ENCODE data around the gene ME3.
"Not testable (repeated sequence)": the region's sequence is repeated elsewhere in the genome, so short reads cannot be mapped to it uniquely, and the experiment has no call there.

The ME3 gene

GRCh38 chr11:86453290-86454030 is 219.0 kb downstream of the ME3 start:
- DNase-seq, result no peak

GRCh38 chr11:86449993-86450629 is 222.3 kb downstream of the ME3 start:
- DNase-seq, result no peak

DNA sequence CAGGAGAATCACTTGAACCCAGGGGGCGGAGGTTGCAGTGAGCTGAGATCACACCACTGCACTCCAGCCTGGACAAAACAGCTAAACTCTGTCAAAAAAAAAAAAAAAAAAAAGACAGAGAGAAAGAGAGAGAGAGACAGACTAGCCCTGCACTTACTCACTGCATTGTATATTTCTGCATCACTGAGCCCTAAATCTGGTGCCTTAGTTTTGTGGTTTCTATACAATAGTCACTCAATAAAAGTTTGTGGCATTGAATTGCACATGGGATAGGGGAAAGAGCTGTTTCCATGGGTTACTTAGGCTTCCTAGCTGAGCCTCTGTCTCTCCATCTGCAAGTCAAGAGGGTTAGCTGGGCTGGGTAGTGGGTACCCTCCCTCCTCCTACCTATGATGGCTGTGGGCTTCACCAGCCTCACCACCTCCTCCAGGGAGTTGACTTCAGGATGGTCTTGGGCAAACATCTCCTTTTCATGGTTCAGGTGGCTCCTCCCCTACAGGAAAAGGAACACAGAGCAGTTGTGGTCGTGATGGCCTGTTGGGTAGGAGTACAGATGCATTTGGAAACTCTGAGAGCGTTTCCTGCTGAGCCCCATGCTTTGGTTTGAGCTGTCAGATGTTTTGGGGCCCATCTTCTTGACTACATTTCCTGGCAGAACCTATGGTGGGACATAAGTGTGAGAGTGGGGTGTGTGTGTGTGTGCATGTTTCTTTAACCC is 224.5 kb downstream of the ME3 start:
- no peak for DNase-seq

GRCh38 chr11:86446924-86447285 is 225.5 kb downstream of the ME3 start:
- DNase-seq, result no peak

DNA sequence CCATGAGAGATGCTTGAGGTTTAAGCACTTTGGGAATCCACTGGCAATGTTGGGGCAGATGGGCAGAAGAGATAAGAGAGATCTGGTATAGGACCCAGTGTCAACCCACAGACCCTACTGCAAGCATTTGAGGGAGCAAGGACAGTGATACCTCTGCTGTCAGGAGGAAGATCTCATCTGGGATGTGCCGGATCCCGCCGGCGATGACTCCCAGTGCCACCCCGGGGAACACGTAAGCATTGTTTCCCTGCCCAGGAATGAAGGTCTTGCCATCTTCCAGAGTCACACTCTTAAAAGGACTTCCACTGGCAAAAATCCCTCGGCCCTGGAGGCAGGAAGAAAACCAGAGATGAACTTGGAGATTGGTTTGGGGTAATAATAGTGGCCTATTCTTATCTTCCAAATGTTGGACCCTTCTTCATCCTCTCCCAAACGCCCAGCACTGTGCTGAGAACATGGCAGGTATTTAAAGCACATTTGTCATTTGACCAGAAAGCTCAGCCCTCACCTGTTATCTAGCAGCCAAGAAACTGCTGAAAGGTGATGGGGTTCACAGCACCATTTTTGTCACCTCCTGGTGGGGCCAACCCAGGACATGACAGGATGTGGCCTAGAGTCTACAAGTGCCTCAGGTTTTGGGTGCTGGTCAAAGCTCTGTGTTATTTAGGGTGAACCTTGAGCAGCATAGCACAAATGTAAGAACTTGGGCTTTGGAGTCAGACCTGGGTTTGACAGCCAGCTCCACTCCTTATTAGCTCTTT is 226.1 kb downstream of the ME3 start:
- no peak for DNase-seq

DNA sequence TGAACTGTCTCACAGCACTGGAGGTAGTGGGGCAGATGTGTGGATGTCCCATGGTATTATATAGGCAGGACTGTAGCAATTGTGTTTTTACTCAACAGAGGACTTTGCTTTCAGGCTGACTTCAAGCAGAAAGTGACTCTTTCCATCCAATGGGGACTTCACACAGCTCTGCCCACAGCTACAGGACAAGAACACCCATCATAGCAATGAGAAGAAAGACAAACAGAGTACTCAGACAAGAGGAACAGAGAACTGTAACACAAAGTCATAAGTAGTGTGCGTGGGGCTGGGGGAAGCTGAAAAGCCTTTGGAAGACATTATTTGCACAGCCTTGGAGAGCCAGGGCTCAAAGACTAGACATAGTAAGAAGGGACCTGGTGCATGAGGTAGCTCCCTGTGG is 227.4 kb downstream of the ME3 start:
- DNase-seq, result no peak

- DNase-seq, result no peak
Measured at GRCh38 chr11:86443415-86443814, 229.0 kb downstream of the ME3 start.

GRCh38 chr11:86442827-86443226 is 229.6 kb downstream of the ME3 start:
- DNase-seq, result no peak

GRCh38 chr11:86442420-86442819 is 230.0 kb downstream of the ME3 start:
- no peak for DNase-seq

DNA sequence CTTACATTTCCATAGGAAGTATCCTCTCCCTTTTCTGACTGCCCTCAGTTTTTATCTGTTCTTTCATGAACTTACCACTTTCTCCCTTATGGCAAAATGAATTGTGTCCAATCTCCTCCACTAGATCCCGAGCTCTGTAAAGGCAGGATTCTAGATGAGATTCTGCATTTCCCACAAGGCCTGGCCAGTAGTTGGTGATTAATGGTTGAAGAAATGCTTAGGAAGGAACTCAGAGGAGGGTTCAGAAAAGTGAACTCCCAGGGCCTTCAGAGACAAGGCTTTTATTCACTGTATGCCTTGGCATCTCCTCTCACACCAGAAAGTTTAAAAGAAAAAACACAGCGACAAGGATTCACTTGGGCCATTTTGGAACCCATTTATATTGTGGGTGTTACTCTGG is 231.6 kb downstream of the ME3 start:
- DNase-seq, result no peak

DNA sequence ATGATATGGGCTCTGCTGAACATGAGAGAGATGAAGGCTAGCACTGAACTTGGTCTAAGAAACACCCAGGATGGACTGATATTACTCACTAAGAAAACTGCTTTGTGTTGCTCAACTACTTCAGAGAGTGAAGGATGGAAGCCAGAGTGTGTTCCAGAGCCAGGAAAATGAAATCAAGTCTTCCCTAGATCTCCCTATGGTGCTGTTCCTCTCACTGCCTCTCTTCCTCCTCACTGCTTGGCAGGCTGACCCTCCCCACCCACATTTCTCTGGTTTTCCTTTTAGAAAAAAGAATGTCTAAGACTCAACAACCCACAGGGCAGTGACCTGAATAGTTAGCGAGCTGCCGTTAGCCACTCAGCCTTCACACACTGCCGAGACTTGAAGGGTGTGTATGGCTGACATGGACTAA is 232.1 kb downstream of the ME3 start:
- DNase-seq, result no peak

DNA sequence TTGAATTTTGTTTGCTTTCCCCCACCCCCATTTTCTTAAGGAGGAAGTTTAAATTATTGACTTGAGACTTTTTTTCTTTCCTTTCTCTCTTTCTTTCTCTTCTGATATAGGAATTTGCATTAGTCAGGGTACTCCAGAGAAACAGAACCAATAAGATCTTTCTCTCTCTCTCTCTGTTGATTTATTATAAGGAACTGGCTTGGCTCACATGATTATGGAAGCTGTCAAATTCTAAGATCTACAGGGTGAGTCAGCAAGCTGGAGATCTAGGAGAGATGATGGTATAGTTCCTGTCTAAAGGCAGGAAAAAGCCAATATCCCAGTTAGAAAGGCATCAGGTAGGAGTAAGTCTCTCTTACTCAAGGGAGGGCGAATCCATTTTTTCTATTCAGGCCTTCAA is 233.7 kb downstream of the ME3 start:
- no peak for DNase-seq

- no peak for DNase-seq
Measured at GRCh38 chr11:86435711-86436110, 236.7 kb downstream of the ME3 start.

- not testable (repeated sequence) for DNase-seq
Measured at GRCh38 chr11:86433361-86434095, 238.9 kb downstream of the ME3 start.

- no peak for DNase-seq
Measured at GRCh38 chr11:86431258-86431657, 241.2 kb downstream of the ME3 start.

DNA sequence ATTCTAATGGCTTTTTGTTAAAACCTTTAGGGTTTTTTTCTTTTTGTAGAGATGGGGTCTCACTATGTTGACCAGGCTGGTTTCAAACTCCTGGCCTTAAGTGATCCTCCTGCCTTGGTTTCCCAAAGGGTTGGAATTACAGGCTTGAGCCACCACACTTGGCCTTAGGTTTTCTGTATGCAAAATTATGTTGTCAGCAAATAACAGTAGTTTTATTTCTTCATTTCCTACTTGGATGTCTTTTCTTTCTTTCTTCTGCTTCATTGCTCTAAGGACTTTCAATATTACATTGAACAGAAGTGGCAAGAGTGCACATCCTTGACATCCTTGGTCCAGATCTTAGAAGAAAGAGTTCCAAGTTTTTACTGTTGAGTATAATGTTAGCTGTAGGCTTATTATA is 245.0 kb downstream of the ME3 start:
- DNase-seq, result no peak

- not testable (repeated sequence) for DNase-seq
Measured at GRCh38 chr11:86423488-86423887, 248.9 kb downstream of the ME3 start.

DNA sequence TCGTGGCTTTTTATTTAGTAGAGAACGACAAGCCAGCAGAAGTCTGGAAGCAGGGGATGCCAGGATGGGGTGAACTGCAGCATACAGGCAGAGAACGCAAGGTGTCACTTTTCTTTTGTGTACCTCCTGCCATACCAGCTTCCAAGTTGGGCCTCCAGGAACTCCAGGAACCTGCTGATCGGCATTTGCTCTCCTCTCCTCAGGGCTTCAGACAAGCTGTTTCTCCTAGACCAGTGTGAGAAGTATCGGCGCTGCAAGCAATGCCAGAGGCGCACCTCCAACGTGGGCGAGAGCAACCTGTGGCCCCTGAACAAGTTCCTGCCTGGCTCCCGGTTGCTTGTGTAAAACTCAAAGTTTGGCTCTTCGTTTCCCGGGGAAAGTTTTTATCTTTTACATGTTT is 250.0 kb downstream of the ME3 start:
- no peak for DNase-seq

GRCh38 chr11:86421946-86422345 is 250.5 kb downstream of the ME3 start:
- no peak for DNase-seq

DNA sequence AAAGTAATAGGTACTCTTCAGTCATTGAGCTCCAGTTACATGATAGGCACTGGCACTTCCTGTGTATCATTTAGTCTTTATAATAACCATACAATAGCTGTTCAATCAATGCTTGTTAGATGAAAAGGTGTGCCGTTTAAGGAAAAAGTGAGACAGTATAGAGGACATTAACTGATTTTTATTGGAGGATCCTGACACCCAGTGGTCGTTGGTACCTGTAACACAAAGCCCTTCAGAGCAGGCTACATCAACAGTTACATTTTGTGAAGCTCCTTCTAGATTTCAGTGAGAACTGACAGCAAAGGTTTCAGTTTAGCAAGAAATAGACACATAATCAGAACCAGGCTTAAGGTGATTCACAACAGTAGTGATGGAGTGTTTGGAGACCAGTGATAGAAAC is 253.5 kb downstream of the ME3 start:
- no peak for DNase-seq

DNA sequence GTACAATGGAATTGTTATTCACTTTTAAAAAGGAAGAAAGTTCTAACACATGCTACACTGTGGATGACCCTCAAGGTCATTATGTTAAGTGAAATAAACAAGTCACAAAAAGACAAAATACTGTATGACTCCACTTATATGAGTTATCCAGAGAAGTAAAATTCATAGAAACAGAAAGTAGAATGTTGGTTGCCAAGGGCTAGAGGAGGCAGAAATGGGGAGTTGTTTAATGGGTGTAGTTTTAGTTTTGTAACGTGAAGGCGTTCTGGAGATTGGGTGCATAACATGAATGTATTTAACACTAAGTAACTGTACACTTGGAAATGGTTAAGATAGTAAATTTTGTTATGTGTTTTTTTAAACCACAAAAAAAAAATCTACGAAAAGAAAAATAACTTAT is 253.9 kb downstream of the ME3 start:
- no peak for DNase-seq

DNA sequence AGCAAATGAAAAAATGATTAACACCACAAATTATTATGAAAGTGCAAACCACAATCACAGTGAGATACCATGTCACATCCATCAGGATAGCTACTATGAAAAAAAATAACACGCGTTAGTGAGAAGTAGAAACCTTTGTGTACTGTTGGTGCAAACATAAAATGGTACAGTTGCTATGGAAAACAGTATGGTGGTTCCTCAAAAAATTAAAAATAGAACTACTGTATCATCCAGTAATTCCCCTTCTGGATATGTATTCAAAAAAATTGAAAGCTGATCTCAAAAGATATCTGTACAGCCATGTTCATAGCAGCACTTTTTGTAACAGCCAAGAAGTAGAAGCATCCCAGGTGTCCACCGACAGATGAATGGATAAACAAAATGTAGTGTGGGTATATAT is 254.3 kb downstream of the ME3 start:
- no peak for DNase-seq

GRCh38 chr11:86416951-86417350 is 255.5 kb downstream of the ME3 start:
- DNase-seq, result not testable (repeated sequence)

Data from activated CD4-positive, alpha-beta T cell treated with anti-CD3 and anti-CD28 coated beads, Interleukin-2, amount 50 U/mL, for 4 hours (primary cell).